ENCODE measurements around the gene LHFPL6. TPM values are rescaled to one million over a fixed set of nuclear protein-coding genes. Genes with fewer than 3 reads are reported as not detected.

The LHFPL6 gene
- total and polyA plus RNA-seq, 10 of the 15 experiments (the other 5 are each of a cell fraction or from before 2014, with no cell fraction given), result 0.11 to 4.6 (median 0.41) TPM

GRCh38 chr13:39376076-39376475 lies 226.9 kb downstream of the LHFPL6 start:
- Histone ChIP-seq H3K27me3 (replicated peaks in 1 of 2; ENCODE audit: control insufficient read depth in 2 of 2, insufficient read depth in 2 of 2, low read length in 1 of 2) (no peaks in the 10 kb centered on the region), H3K4me2 (ENCODE audit: control insufficient read depth, insufficient read depth) (no peak overlapping the region), H3K4me1 (ENCODE audit: control insufficient read depth, insufficient read depth, low read length) (peaks cover 7% of the 10 kb centered on the region; the same call in 1 of the 2 replicates), H3K27ac (ENCODE audit: control insufficient read depth, insufficient read depth) (no peak overlapping the region), H3K79me2 (ENCODE audit: control insufficient read depth, insufficient read depth, low read length) (no peaks in the 10 kb centered on the region), H3K4me3 (no peak overlapping the region), H3K36me3 (ENCODE audit: control insufficient read depth in 2 of 2, insufficient read depth in 2 of 2, low read length in 1 of 2) (no peaks in the 10 kb centered on the region), H3K9me3 (replicated peaks; ENCODE audit: control insufficient read depth, insufficient read depth, low read length) (no peaks in the 10 kb centered on the region), H3K9ac (ENCODE audit: control insufficient read depth, insufficient read depth, low read length) (no peak overlapping the region), H4K20me1 (ENCODE audit: control insufficient read depth, insufficient read depth) (no peaks in the 10 kb centered on the region), H2AFZ (ENCODE audit: control insufficient read depth, low read depth, low read length) (no peak overlapping the region)
- intact Hi-C loops (cut with micrococcal nuclease; ENCODE audit: unreplicated experiment) (no loop called here), in situ Hi-C loops (cut with MboI) (no loop called here)
- DNase-seq (ENCODE audit: low read depth, low spot score) (no peak), ATAC-seq (no peak), FAIRE-seq (no peak)
- SMC1A ChIA-PET (ENCODE audit: uncharacterized antibody, unreplicated experiment), result no interaction called here
- POLR2A ChIA-PET, result interaction anchor here (0.6 kb wide), 1 partner anchor 35 kb away, joined by 5 read pairs; no protein-coding TSS in a partner anchor
- CTCF ChIA-PET, result no interaction called here
- TF ChIP-seq PBX3 (IDR thresholded peaks at IDR 0.05; ENCODE audit: insufficient replicate concordance, low read depth, low read length) (no peak), ATF7 (IDR thresholded peaks at IDR 0.05; ENCODE audit: low read depth) (no peak), RAD21 (IDR thresholded peaks at IDR 0.05; ENCODE audit: insufficient read depth, low read depth, low read length) (no peak), MEF2B (IDR thresholded peaks at IDR 0.05; ENCODE audit: partially characterized antibody, poor library complexity, severe bottlenecking) (no peak), E4F1 (IDR thresholded peaks at IDR 0.05; ENCODE audit: borderline replicate concordance, partially characterized antibody) (no peak), NKRF (conservative IDR thresholded peaks at IDR 0.05) (no peak), NFIC (IDR thresholded peaks at IDR 0.05; ENCODE audit: low read depth, low read length) (no peak), NFYB (IDR thresholded peaks at IDR 0.05; ENCODE audit: insufficient read depth, low read depth, low read length) (no peak)
- RAD21 ChIA-PET (ENCODE audit: unreplicated experiment), result no interaction called here
- no TSS peak for BruUV-seq (replicated peaks)
